LoVo (cell line): ENCODE results near the gene PAM.

ENCODE experiments used
- DNase-seq: peaks from one replicate; pipeline ENCODE4 v3.0.0-alpha.2; 2016; ENCODE audit warnings: low spot score

Gene PAM

DNA sequence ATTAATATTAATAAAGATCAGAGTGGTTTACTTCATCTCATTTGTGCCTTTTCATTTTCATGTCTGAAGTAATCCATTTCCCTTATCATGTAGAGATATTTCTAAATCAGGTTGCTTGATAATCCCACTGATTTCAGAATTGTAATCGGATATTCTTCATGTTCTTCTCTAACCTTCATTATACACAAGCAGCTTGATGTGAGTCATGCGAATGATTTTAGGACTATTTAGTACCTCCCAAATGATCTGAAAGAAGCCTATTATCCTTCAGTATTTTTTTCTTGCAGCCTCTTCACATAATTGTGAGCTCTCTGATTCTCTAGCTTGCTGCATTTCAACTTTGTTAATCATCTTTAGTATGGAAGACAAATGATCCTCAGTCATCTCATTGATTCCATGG is 182.8 kb downstream of the PAM start:
- DNase-seq: no peak

DNA sequence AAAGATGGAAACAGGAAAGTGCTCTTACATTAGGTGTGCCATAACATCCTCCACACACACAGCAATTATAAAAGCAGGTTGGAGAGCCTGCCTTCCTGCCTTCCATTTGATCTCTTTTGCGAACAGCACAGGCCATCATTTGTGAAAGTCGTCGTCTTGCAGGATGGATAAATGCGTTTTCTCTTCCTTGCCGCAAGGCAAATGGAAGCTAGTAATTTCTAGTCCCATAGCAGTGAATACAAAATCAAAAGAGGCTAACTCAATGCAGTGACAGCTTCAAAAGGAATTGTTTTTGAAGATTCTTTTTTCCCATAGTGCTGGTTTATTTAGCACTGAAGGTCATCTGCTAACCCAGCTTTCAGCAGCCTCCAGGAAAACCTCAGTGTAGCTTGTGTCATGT is 186.0 kb downstream of the PAM start:
- no peak for DNase-seq

DNA sequence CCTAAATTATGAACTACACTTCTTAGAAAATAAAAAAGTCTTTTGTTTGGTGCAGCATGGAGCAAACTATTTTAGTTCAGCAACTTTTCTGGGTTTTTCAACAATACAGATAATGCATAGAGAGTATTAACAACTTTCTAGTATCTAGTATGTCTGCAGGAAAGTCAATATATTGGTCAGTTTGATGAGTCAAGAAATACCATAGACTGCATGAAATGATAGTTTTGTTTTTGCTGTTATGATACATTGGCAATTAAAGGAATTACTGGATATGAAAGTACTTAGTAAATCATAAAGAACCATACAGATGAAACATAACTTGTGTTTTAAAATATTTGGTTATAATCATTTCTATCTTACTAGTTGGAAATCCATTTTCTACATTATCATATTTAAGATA is 191.3 kb downstream of the PAM start:
- DNase-seq: no peak

DNA sequence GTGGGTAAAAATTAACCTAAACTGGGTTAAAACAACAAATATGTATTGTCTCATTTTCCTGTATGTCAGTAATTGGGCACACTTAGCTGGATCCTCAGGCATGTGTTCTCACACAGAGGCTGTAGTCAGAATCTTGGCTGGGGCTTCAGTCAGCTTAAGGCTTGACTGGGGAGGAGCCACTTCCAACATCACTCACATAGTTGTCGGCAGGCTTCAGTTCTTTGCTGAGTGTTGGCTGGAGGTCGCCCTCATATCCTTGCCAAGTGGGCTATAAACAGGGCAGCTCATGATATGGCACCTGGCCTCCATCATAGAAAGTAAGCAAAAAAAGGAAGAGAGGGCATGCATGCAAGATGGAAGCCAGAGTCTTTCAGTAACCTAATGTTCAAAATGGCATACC is 191.9 kb downstream of the PAM start:
- DNase-seq: no peak

DNA sequence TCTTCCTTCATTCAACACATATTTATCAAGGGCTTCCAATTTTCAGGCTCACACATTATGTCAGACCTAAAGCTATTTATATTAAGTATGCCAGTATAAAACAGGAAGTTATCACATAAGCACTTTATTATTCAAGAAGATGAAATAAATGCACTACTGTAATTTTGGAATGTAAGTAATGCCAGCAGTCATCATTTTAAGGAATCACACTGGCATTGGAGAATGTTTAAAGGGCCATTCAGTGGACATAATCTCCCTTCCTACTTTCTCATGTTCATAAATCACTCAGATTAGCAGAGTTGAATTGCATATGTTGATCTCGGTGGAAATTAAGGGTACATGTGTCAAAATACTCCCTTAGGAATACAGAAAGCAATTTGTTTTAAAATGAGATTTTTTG is 200.4 kb downstream of the PAM start:
- DNase-seq: no peak

DNA sequence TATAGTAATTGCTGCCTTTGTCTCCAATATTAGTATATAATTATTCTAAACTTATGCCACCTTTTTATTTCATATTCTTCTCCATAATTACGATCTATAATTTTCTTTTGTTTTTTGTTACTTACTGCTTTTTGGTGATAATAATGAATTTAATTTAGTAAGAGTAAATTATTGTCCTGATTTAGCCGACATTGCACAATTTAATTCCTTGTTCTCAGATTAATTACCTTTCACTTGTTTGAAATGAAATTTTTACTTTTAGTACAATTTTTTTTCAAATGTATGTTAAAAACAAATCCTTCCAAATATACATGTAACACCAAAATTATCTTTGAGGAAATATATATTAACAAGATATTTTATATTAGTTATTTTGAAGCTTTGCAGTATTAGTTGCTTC is 201.5 kb downstream of the PAM start:
- DNase-seq: no peak

DNA sequence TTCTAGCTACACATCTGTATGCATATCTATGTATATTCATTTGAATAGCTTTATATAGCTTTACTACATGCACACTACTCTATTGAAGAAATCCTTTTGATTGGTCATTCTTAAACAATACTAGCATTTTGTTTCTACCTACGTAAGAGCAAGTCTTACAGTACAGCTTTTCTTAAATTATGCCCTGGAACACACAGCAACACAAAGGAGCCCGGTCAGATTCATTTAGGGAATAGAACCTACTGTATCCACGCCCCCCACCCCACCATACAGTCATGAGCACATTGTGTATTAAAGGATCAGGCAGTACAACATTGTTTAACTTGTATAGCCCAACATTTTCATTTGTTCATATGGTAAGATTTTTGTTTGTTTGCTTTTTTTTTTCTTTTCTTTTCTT is 202.0 kb downstream of the PAM start:
- DNase-seq: no peak

DNA sequence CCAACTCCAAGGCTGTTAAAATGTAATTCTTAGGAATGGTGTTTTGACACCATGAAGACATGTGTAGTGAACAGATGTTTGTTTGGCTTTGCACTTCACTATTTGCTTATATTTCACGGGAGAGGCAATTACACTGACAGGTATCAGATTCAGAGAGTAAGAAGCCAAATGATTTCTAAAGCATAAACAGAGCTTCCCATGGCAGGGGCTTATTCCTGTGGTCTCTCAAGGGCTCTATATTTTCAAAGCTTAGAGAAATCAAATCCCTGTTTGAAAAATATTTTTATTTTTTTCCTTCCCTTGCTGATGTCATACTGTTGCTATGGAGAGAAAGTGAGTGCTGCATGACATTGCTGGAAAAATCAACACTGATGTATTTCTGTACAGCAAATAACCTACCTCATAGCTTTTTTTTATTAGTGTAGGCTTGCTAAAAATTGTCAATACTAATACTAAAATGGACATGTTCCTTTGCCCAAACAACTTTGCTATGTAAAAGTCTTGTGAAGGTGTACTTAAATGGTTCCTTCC is 203.4 kb downstream of the PAM start:
- peak; percentile 36 for DNase-seq

DNA sequence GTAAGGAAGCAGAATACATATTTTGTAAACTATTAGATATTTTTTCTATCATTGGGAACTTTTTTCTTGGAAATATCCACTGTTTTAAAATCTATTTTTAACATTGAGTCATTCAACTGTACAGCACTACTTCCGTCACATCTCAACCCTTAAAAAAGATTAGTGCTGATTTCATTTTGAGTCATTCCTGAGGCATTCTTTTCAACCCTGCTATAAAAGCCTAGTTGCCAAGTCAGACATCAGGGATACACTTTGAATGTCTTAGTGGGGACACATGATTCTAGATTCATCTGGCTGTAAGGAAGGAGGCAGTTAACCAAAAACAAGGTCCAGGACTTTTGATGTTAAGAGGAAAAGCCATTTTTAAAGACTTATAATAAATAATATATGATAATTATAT is 203.9 kb downstream of the PAM start:
- peak; percentile 82 for DNase-seq

DNA sequence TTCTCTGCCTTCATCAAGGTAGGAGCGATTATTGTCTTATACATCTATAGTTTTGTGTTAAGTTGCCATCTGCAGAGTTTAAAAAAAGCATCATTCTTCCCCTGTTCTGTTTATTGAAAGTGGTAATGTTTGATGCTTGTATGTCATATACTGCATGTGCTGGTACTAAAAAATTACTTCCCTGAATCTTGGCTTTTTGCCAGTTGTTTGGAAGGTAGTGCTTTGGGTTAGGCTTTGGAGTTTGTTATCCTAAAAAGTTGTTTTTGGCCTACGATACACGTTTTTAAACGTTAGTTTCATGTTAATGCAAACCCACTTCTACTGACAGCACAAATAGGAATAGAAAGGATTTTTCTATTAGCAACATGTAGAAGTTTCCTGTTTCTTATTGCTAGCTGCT is 206.6 kb downstream of the PAM start:
- no peak for DNase-seq

DNA sequence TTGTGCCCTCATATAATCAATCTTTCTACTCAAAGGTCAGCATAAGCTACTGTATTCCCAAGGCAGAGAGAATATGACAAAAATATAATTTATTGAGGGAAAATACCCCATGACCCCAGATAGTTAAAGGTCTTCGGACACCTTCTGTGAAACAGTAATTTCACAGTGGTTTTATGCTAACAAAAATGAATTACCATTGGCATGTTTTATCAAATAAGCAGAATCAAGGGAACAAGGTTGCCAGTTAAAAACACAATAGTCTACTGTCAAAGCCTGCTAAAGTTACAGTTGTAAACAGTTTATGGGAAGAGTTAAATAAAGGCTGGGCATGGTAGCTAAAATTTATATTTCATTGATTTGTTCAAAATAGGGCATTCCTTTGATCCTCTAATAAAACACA is 210.5 kb downstream of the PAM start:
- no peak for DNase-seq

DNA sequence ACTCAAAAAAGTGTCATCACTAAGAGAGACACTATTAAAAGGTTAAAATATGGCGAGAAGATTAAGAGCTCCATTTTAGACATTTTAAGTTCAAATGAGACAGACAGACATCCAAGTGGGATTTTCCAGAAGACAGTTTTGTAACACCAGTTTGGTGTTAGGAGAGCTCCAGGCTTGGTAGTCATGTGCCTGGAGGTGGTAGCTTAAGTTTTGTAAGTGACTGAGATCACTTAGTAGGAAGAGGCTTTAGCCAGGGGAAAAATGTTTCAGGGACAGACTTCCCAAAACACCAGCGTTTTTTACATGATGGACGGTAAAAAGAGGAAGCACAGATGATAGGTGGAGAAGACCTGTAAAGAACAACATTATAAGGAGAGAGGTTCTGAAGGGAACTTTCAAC is 214.5 kb downstream of the PAM start:
- DNase-seq: no peak

DNA sequence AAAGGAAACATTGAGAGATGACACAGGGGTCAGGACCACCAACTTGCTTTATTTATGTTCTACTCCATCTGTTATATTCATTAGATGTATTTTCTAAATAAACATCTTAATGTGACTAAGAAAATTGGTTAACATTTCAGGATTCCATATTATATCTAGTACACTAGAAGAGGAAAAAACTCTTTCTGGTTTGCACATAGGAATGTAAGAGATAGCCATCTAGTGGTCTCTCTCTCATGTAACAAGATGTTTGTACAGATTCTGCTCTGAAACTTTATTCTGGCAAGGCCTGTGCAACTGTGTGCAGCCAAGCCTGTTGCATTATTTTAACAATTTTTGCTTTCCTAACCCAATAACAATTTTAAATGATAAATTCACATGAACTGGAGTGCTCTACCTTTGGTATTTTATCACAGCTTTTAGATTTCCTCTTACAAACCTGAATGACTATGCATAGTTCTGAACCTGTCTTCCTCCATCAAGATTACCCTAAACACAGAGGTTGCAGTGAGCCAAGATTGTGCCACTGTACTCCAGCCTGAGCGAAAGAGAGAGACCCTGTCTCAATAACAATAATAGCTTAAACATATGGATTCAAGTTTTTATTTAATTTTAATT is 216.7 kb downstream of the PAM start:
- DNase-seq: peak; percentile 15

DNA sequence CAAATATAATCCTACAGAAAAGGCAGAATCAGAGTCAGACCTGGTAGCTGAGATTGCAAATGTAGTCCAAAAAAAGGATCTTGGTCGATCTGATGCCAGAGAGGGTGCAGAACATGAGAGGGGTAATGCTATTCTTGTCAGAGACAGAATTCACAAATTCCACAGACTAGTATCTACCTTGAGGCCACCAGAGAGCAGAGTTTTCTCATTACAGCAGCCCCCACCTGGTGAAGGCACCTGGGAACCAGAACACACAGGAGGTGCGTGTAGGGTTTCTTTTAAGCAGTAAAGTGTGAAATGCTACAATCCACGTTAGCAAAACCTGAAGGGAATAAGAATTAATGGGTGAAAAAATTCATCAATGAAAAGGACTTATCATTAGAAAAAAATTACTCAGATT is 219.1 kb downstream of the PAM start:
- DNase-seq: no peak

DNA sequence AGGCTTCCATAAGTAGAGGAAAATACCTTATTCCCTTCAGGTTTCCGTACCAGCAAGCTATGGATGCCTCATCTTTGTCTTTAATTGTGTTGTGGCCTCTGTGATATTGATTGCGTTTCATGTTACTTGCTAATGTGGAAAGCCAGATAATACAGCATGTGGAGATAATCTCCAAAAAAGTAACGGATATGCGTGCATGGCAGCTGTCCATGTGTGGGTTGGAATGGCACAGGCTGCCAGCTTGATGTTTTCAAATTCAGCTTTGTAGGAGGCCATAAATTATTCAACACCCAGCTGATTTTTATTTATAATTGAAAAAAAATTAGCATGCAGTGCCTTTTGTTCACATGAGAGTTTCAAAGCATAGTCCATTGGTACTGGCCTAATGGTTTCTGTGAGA is 219.9 kb downstream of the PAM start:
- DNase-seq: no peak

DNA sequence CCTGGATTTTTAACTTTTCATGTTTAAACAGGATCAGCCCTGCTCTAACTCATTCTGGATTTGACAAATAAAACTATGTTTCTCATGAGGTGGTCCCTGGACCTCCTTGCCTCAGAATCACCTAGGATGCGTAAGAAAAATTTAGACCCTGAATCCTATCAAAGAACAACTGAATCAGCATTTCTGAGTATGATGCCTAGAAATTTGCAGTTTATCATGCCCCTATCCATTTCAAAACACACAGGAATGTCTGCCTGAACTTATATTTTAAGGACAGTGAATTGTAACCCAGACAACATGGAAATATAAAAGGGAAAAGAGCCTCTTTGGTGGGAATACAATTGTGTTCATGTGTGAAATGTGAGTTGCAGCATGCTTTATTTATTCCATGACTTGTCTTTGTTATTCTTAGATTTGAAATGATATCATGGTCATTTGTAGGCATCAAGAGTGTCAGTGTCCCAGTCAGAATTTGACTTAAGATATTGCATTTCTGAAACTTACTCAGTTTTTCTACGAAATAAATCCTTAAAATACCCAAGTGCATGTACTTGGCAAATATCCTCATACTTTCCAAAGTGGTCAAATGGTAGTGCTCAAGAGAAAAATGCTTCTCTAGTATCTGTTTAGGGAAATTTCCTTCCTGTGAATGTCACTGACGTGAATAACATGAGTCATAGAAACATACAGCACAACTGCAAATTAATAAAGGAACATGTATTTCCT is 220.5 kb downstream of the PAM start:
- no peak for DNase-seq

DNA sequence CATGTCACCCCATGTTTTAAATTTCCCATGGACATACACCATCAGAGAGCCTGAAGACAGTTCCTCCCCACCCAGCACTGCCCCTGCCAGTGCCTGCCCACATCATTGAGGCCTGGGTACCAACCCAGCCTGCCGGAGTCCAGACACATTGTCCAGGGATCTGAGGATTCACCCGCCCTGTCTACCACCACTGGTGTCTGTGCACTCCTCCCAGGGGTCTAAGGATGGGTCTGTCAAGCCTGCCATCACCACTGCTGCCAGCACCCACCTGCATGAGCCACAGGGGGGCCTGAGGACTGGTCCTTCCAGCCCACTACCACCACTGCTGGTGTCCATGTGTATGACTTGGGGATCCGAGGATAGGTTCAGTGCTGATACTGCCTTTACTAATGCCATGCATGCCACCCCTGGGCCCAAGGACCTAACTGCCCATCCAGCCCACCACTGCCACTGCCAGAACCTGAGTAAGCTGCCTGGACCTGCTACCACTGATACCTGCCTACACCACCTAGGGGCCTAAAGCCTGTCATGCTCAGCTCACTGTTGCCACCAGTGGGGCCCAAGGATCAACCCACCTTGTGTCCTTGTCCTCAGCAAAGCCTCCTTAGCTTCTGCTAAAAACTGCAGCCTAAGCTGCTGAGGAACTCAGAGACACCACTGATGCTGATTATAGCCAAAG is 227.0 kb downstream of the PAM start:
- no peak for DNase-seq

DNA sequence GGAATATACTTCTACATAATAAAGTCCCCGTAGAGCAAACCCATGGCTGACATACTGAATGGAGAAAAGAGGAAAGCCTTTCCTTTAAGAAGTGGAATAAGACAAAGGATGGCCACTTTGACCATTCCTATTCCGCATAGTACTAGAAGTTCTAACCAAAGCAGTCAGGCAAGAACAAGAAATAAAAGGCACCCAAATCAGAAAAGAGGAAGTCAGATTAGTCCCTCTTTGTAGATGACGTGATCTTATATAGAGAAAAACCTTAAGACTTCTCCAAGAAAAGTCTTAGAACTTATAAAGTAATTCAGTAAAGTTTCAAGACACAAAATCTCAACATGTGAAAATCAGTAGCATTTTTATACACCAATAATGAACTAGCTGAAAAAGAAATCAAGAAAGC is 231.0 kb downstream of the PAM start:
- no peak for DNase-seq

DNA sequence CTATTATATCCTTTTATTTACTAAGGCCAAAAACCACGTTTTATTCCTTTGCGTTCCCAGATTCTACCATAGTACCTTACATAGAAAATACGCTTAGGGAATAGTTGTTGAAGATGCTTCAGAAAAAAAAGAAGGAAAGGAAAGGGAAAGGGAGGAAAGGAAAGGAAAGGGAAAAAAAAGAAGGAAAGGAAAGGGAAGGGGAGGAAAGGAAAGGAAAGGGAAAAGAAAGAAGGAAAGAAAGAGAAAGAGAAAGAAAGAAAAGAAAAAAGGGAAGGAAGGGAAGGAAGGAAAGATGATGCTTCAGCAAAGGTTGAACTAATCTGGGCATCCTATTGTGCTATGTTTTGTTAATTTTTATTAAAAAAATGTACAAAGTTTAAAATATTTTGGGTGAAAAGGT is 233.4 kb downstream of the PAM start:
- DNase-seq: no peak

DNA sequence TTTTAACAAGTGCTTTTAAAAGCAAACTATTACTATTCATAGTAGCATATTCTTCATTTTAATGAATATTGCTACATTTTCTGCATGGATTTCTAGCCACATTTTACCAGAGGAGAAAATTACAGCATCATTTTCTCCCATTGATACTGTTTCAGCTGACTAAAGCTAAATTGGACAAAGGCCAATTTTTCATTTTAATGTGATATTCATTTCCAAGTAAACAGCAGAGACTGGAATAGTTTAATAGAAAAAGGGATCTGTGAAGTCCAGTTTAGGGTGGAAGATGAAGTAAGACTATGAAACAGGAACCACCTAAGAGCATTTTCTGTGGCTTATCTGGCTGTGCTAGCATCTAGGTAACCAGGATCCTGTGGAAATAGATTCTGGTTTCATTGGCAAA is 236.7 kb downstream of the PAM start:
- no peak for DNase-seq

DNA sequence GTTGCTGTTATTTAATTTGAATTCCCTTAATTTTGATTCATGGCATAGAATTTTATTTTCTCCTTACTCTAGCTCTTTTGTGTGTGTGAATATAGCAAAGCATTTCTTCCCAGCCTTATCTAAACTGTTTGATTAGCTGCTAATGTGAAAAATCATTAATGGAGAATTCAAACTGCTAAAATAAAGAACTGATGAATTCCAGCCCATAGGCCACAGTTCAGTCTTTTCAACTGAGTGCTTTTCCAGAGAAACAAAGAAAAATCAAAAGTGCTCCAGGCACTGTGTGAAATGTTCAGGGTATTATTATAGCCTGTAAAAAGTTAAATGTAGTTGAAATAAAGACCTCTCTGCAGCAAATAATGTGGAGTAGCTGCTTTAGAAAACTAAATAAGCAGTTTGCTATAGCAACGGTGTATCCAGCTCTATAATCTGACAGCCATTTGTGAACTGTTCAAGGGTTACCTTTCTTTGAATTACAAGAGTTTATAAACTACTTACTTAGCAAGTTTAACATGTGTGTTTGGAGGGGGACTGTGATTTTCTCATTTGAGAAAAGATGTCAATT is 241.0 kb downstream of the PAM start:
- no peak for DNase-seq

DNA sequence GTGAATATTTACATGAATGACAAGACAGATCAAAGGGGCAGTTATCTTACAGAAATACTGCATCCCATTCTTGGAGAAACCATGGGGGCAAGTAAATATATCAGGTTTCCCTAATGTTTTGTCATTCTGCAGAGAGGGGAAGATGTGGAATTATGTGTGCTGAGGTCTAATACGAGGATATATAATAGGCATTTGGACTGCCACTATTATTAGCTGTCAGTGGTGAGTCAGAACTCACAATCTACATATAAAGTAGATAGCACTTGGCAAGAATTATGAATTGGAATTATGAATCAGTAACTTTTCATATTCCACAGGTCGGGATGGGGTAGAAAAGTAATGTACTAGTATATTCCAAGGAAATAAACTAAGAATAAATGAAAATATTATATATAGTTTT is 243.1 kb downstream of the PAM start:
- DNase-seq: no peak

DNA sequence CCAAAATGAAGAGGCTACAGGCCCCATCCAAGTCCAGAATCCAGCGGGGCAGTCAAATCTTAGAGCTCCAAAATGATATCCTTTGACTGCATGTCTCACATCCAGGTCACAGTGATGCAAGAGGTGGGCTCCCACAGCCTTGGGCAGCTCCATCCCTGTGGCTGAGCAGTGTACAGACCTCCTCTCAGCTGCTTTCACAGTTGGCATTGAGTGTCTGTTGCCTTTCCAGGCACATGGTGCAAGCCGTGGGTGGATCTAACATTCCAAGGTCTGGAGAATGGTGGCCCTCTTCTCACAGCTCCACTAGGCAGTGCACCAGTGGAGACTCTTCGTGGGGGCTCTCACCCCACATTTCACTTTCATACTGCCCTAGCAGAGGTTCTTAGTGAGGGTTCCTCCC is 244.1 kb downstream of the PAM start:
- DNase-seq: no peak
